Measurements from ENCODE around the gene PPP2CA. TPM values are rescaled to one million over a fixed set of nuclear protein-coding genes. Genes with fewer than 3 reads are reported as not detected.

The PPP2CA gene
- total and polyA plus RNA-seq, 2 of the 8 experiments (the other 6 are each of a cell fraction or from before 2014, with no cell fraction given), result 75.0 to 205 TPM

DNA sequence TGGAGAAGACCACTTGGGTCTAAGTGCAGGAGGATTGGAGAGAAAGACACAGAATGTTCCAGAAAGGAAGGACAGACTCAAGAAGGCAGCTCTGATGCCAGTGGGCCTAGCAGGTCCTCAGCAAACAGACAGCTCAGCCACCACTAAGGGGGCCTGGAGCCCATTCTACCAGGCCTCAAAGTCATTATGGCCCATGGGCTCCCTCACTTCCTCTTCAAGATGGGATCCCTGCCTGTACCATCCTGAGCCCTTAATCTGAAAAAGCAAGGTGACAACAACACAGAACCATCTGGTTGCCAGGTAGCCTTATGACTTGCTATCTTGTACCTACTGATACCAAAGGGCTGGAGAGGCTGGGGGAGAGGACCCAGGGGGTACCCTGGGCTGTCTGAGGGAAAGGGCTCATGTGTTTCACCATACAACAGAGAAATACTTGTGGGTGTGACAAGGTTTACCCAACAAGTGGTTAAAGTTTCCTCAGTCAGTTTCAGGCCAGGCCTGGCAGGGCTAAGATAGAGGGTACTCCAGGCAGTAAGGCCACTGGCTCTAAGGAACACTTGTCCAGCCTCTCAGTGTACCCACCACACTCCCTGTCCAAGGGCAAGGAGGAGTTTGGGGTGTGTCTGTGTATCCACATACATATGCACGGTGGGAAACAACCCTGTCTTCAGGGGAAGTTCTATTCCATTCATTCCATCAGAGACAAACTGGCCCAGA lies 80.7 kb downstream of the PPP2CA start (continued):
- TF ChIP-seq CHD7 (IDR thresholded peaks at IDR 0.05; ENCODE audit: insufficient replicate concordance, low read length) (no peak), BRCA1 (IDR thresholded peaks at IDR 0.05; ENCODE audit: low read depth, low read length) (no peak), RBBP5 (IDR thresholded peaks at IDR 0.05; ENCODE audit: borderline replicate concordance, low read depth, low read length) (no peak), CREB1 (IDR thresholded peaks at IDR 0.05) (no peak), SIRT6 (IDR thresholded peaks at IDR 0.05; ENCODE audit: low read length) (no peak), SIX5 (IDR thresholded peaks at IDR 0.05; ENCODE audit: low read depth, low read length) (no peak), RNF2 (IDR thresholded peaks at IDR 0.05; ENCODE audit: borderline replicate concordance, low read depth, low read length, missing control alignments, poor library complexity, severe bottlenecking) (no peak)
- TF ChIP-seq, protein P1, sequence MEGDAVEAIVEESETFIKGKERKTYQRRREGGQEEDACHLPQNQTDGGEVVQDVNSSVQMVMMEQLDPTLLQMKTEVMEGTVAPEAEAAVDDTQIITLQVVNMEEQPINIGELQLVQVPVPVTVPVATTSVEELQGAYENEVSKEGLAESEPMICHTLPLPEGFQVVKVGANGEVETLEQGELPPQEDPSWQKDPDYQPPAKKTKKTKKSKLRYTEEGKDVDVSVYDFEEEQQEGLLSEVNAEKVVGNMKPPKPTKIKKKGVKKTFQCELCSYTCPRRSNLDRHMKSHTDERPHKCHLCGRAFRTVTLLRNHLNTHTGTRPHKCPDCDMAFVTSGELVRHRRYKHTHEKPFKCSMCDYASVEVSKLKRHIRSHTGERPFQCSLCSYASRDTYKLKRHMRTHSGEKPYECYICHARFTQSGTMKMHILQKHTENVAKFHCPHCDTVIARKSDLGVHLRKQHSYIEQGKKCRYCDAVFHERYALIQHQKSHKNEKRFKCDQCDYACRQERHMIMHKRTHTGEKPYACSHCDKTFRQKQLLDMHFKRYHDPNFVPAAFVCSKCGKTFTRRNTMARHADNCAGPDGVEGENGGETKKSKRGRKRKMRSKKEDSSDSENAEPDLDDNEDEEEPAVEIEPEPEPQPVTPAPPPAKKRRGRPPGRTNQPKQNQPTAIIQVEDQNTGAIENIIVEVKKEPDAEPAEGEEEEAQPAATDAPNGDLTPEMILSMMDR (IDR thresholded peaks at IDR 0.05; ENCODE audit: control extremely low read depth in 1 of 3, insufficient read depth in 1 of 3, low read depth in 1 of 3, low read length in 3 of 3), result no peak
